BE2C (cell line): ENCODE data around the gene KNCN.

Experiments
- DNase-seq: peaks from one replicate; pipeline ENCODE4 v3.0.0-alpha.2; 2020
- H3K27me3 ChIP-seq: fragments of 250-450 bp; sonication (Bioruptor Pico); 2 replicates; pipeline ENCODE4 v1.5.1; 2020; ENCODE audit warnings: mild to moderate bottlenecking
- H3K36me3 ChIP-seq: fragments of 250-450 bp; sonication (Bioruptor Pico); 2 replicates; pipeline ENCODE4 v1.5.1; 2020; ENCODE audit warnings: mild to moderate bottlenecking
- H3K4me1 ChIP-seq: fragments of 250-450 bp; sonication (Bioruptor Pico); 2 replicates; pipeline ENCODE4 v1.5.1; 2020
- H3K4me3 ChIP-seq: 2 replicates; pipeline ENCODE4 v1.5.1; 2011; ENCODE audit warnings: low read depth, low read length
- H3K9me3 ChIP-seq: fragments of 250-450 bp; sonication (Bioruptor Pico); 2 replicates; pipeline ENCODE4 v1.5.1; 2020
- TF ChIP-seq, protein P1 (sequence below): IDR thresholded peaks from 2 replicates; pipeline ENCODE4 v1.5.1; 2012; ENCODE audit warnings: mild to moderate bottlenecking, low read depth, low read length

The KNCN gene

DNA sequence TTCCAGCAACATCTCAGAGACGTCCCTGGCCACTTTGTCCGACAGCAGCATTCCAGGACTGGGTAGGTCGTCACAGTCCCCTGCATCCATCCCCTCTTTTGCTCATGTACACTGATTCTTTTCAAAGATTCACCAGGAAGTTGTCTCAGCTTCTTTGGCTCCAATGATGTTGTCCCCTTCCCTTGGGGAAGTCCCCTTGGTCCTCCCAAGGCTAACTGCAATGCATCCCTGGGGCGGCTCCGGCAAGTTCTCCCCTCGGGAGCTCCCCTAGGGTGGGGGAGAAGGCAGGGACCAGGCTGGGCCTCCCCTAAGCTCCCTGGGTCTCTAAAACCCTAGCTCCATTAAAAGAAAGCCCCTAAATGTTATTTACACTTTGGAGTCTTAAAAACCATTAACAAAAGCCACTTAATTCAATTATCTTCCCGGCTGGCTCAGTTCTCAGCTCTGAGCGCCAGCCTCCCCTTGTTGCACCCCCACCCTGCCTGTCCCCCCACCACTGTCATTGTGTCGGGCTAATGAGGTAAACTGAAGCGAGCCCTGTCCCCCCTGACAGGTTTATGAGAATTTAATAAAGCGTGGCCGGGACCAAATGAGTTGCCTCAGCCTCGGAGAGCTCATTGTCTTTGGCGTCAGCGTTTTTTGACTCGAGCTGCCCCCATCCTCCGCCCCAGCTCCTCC lies 25.3 kb downstream of the KNCN start:
- H3K36me3 ChIP-seq = no peaks in the 10 kb centered on the region
- no peak overlapping the region for H3K4me3 ChIP-seq
- no peaks in the 10 kb centered on the region for H3K4me1 ChIP-seq
- H3K27me3 ChIP-seq = no peaks in the 10 kb centered on the region
- H3K9me3 ChIP-seq = no peaks in the 10 kb centered on the region
- TF ChIP-seq, protein P1, sequence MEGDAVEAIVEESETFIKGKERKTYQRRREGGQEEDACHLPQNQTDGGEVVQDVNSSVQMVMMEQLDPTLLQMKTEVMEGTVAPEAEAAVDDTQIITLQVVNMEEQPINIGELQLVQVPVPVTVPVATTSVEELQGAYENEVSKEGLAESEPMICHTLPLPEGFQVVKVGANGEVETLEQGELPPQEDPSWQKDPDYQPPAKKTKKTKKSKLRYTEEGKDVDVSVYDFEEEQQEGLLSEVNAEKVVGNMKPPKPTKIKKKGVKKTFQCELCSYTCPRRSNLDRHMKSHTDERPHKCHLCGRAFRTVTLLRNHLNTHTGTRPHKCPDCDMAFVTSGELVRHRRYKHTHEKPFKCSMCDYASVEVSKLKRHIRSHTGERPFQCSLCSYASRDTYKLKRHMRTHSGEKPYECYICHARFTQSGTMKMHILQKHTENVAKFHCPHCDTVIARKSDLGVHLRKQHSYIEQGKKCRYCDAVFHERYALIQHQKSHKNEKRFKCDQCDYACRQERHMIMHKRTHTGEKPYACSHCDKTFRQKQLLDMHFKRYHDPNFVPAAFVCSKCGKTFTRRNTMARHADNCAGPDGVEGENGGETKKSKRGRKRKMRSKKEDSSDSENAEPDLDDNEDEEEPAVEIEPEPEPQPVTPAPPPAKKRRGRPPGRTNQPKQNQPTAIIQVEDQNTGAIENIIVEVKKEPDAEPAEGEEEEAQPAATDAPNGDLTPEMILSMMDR = no peak
- DNase-seq = no peak

DNA sequence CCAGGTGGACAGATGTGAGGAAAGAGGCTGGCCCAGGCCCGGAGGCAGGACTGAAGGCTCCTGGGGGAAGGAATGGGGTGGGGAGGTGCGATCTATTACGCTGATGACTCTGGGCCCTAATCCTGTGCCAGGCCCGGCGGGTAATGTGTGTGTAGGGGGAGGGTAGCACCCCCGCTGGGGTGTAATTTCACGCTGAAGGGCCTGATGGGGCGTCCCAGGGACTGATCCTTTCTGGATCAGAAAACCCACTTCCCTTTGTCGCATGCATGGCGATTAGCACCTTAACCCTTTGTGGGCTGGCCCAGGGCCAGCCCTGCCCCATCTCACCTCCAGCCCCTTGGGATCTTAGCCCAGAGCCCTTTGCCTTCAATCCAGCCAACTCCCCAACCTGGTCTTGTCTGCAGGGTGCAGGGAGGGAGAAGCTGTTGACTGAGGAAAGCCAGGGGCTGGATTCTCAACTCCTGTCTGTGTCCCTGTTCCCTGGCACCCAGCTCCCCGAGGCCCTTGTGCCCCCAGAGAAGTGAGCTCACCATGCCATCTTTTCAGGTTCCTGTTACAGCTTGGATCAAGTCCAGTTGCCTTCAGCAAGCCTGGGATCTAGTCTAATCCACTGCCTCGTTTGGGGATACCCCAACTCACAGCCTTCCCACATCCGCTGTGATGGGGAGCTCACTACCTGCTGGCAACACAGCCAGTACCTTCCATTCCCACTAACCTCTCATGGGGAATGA lies 26.0 kb downstream of the KNCN start:
- H3K36me3 ChIP-seq = no peaks in the 10 kb centered on the region
- H3K27me3 ChIP-seq = no peaks in the 10 kb centered on the region
- DNase-seq = no peak

DNA sequence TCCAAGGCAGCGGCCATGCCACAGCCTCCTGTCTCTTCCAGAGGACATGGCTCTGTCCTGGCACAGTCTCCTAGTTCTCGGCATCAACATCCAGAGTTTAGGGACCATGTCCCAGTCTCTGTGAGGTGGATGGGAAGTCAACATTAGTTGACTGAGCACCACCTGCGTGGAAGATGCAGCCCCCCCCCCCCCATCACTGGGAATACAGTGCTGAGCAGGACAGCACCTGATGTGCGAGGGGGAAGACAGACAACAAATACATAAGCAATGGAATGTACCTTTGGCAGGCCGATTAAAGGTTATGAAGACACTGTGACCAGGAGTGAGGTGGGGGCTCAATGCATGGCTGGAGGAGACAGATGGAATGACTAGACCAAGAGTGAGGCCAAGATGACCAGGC lies 26.6 kb downstream of the KNCN start:
- H3K27me3 ChIP-seq = no peaks in the 10 kb centered on the region
- H3K36me3 ChIP-seq = no peaks in the 10 kb centered on the region
- no peak for DNase-seq
- H3K9me3 ChIP-seq = no peaks in the 10 kb centered on the region
- TF ChIP-seq, protein P1 = no peak
- H3K4me1 ChIP-seq = no peaks in the 10 kb centered on the region
- no peak overlapping the region for H3K4me3 ChIP-seq

More for the DNA sequence above, 26.0 kb downstream of the KNCN start:
- Histone ChIP-seq H3K4me3 (no peak overlapping the region), H3K4me1 (no peaks in the 10 kb centered on the region), H3K9me3 (no peaks in the 10 kb centered on the region)
- TF ChIP-seq, protein P1 = no peak

DNA sequence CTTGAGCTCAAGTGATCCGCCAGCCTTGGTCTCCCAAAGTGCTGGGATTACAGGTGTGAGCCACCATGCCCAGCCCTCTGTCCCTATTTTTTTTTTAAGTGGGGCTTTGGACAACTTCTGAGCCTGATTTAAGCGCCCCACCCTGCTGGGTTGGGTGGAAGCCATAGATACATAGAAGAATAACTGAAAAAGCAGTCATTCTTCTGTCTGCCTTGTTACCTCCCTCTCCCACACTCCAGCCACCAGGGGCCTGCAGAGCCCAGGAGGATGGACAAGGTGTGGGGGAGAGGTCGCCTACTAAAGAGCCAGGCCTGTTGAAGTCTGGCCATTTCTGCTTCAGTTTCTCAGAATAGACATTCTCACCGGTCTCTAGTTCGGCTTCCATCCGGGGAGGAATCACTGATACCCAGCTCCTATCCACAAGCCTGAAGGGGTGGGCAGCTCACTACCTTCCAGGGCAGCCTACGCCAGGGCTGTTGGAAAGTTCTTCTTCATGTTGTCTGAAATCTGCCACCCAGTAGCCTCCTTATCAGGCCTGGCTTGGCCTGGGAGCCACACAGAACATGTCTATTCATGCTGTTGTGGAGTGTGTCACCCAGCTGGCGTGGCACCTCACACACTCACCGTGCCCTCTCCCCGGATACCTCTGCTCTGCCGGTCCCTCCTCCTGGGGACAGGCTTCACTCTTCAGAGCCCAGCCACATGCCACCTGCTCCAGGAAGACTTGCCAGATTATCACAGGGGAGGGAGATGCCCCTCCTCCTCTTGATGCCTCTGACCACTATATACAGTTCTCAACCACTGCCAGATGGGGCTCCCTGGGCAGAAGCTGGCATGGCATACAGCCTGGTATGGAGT lies 27.7 kb downstream of the KNCN start:
- H3K36me3 ChIP-seq = no peaks in the 10 kb centered on the region
- no peaks in the 10 kb centered on the region for H3K9me3 ChIP-seq
- no peak overlapping the region for H3K4me3 ChIP-seq
- no peak for DNase-seq
- TF ChIP-seq, protein P1 = no peak
- no peaks in the 10 kb centered on the region for H3K4me1 ChIP-seq
- H3K27me3 ChIP-seq = no peaks in the 10 kb centered on the region

DNA sequence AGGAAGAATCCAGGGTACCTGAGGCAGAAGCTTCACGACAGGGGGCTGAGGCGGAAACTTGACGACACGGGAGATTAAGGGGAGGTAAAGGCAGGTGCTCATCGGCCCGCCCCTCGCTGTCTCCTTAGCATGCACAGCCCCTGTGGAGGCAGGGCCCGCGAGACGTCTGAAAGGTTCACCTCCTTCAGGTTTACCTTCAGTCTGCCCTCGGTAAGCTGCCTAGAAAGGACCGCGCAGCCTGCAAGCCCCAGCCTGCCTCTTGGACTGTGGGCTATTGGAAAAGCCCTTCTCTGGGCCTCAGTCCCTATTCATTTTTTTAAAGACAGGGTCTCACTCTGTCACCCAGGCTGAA lies 28.5 kb downstream of the KNCN start:
- H3K27me3 ChIP-seq = no peaks in the 10 kb centered on the region
- no peaks in the 10 kb centered on the region for H3K9me3 ChIP-seq
- no peaks in the 10 kb centered on the region for H3K4me1 ChIP-seq
- H3K36me3 ChIP-seq = no peaks in the 10 kb centered on the region
- DNase-seq = no peak
- TF ChIP-seq, protein P1 = no peak
- H3K4me3 ChIP-seq = no peak overlapping the region
